HuH-7 (cell line): ENCODE data around the gene MAP3K2.
A peak's percentile ranks its signal among the peaks of the same experiment; 100 is the strongest.

Experiments
- DNase-seq: peaks from one replicate; pipeline ENCODE4 v3.0.0; 2011; ENCODE audit warnings: low spot score

The MAP3K2 gene

DNA sequence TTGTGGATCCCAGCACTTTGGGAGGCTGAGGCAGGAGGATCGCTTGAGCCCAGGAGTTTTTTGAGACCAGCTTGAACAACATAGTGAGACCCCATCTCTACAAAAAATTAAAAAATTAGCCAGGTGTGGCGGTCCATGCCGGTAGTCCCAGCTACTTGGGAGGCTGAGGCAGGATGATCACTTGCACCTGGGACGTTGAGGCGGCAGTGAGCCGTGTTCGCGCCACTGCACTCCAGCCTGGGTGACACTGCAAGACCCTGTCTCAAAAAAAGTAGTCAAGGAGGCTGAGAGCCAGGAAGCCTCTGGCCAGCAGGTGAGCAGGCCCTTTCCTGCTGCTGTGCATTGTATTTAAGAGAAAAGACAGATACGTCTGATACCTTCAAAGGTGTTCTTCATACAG, 19.3 kb upstream of the MAP3K2 start:
- no peak for DNase-seq

DNA sequence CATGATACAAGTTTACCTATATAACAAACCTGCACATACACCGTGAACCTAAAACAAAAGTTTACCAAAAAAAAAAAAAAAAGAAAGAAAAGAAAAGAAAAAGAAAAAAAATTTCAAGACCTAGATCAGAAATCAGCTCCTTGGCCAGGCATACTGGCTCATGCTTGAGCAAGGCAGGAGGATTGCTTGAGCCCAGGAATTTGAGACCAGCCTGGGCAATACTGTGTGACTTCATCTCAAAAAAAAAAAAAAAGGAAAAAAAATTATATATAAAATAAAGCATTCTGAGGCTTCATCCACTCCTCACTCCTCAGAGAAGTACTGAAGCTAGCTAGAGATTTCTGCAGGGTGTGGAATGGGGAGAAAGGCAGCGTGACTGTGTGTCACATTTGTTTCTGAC, 18.7 kb upstream of the MAP3K2 start:
- no peak for DNase-seq

DNA sequence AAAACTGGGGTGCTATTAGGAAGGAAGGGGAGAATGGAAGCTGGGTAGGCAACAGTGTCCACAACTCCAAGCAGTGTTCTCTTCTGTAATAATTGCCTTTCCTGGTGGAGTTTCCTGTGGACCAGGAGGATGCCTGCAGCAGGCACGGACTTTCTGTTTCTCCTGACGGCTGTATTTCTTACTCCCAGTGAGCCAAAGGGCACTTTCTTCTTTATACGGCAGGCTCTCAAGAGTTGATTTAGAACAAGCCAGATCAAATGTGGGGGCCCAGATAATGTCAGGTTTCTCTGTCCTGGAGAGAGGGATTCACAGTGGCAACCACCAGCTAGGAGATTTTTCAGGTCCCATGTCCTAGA, 17.5 kb upstream of the MAP3K2 start:
- no peak for DNase-seq

GRCh38 chr2:127404466-127405254, 16.9 kb upstream of the MAP3K2 start:
- DNase-seq: no peak

- no peak for DNase-seq
Measured at GRCh38 chr2:127403460-127403859, 15.7 kb upstream of the MAP3K2 start.

DNA sequence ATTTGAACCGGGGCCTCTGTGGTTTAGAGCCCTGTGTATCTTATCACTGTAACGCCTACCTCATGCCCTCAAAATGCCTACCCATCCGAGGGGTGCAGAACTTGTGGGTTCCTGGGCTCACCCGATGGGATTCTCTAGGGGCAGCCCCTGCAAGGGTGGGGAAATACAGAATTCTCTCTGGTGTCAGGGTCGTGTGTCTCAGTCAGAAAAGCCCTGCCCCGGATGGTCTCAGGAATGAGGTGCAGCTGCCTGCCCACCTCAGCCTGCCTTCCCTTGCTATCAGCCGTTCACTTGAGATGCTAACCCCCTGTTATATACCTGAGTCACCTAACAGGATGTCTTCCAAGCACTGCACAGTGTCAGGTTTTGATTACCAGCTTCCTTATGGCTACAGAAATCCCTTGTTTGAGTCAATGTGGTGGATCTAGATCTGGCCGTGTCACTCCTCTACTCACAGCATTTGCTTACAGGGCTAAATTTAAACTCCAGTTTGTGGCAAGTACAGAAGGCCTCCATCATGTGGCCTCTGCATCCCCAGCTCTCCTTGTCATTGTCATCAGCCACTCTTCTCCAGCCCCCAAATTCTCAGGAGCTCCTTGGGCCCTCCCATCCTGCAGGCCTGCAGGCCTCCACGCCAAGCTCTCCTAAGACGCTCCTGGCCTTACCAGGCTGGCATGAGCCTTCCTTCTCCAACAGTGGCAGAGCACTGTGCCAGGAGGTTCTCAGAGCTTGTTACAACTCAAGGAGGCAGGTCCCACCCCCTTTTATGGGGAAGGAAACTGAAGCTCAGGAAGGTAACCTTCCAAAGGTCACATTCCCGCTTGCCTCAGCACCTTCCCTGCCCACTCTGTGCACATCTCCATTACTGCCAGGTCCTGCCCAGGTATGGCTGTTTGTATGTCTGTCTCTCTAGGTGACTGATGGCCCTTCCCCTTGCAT, 14.3 kb upstream of the MAP3K2 start:
- no peak for DNase-seq

GRCh38 chr2:127400897-127401756, 13.4 kb upstream of the MAP3K2 start:
- DNase-seq: no peak

DNA sequence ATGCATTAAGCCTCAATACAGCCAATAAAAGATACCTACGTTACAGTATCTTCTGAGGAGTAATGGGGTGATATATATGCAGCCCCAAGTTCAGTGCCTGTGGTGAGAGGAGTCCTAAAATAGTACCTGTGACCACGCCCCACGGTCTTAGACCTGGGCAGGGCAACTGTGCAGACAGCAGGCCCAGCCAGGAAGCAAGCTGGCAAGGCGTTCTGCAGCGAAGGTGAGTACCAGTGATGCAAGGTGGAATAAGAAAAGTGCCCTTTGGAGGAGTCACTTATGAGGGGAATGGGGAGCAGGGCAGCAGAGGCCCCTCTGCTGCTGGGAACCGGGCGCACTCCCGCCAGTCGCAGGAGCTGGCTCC, 12.7 kb upstream of the MAP3K2 start:
- no peak for DNase-seq

DNA sequence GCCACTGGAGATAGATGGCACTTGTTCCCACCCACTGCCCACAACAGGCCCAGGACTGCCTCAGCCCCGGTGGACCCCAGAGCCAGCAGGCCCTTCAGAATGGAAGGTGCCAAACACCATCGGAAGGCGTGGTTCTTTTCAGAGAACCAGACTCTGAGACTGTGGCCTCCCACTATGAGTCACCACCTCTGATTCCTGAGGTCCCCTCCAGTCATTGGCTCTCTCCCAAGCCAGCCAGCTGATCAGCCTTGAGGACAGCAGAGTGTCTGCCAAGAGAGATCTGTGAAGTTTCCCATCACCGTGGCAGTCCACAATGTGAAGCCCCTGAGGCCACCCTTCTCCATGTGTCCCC, 10.4 kb upstream of the MAP3K2 start:
- DNase-seq: no peak

DNA sequence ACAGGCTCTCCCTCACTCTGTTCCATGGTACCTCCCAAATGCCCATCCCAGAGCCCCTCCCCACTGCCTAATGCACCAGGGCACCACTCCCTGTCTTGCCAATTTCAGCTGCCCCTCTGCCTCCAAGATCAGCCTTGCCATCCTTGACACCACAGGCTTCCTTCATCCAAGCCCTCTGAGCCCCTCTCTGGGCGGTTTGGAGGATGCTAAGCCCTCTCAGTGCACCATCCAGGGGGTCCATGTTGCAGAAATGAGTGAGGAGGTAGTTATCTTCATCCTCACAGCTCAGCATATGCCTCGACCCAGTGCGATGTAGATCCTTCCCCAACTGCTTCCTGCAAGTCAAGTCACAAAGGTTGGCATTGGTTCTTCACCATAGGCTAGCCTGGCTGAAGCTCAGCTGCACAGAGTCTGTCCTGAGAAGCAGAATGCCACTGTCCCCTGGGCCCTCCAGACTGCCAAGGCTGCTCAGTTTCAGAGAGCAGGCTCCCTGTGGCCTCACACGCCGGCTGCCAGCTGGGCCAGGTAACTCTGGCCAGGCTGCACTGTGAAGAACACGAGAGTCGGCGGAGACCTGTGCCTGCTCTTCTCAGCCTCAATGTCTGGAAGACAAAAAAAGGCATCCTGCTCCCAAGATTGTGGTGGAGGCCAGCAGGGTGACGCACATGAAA, 9.9 kb upstream of the MAP3K2 start:
- no peak for DNase-seq

DNA sequence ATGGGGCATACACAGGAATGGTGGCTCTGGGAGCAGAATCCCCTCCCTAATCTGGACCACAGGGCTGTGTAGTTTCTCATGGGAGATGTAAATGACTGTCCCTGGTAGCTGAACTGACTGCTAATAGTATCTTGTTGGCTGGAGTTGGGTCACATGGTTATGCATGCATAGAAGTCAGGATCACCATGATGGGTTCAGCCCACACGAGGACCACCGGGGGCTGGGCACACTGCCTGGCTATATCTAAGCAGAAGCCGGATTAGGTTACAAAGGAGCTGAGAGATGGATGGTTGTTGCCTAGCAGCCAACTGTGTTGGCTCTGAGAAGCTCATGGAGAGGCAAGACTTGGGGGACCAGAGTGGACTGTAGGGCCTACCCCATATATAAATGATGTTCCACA, 6.7 kb upstream of the MAP3K2 start:
- no peak for DNase-seq

- DNase-seq: no peak
Measured at GRCh38 chr2:127392828-127393578, 5.2 kb upstream of the MAP3K2 start.

DNA sequence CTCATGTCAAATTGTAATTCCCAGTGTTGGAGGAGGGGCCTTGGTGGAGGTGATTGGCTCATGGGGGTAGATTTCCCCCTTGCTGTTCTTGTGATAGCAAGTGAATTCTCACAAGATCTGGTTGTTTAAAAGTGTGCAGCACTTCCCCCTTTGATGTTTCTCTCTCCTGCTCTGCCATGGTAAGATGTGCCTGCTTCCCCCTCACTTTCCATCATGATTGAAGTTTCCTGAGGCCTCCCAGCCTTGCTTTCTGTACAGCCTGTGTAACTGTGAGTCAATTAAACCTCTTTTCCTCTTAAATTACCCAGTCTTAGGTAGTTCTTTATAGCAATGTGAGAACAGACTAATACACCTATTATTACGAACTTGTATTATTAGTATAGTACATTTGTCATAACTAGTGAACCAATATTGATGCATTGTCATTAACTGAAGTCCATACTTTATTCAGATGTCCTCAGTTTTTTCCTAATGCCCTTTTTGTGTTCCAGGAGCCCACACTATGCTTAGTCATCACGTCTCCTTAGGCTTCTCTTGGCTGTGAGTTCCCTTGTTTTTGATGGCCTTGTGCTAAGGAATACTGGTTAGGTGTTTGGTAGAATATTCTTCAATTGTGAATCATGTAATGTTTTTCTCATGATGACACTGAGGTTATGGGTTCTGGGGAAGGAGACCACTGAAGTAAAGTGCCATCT, 4.5 kb upstream of the MAP3K2 start:
- DNase-seq: no peak

- no peak for DNase-seq
Measured at GRCh38 chr2:127389778-127390435, 2.1 kb upstream of the MAP3K2 start.

DNA sequence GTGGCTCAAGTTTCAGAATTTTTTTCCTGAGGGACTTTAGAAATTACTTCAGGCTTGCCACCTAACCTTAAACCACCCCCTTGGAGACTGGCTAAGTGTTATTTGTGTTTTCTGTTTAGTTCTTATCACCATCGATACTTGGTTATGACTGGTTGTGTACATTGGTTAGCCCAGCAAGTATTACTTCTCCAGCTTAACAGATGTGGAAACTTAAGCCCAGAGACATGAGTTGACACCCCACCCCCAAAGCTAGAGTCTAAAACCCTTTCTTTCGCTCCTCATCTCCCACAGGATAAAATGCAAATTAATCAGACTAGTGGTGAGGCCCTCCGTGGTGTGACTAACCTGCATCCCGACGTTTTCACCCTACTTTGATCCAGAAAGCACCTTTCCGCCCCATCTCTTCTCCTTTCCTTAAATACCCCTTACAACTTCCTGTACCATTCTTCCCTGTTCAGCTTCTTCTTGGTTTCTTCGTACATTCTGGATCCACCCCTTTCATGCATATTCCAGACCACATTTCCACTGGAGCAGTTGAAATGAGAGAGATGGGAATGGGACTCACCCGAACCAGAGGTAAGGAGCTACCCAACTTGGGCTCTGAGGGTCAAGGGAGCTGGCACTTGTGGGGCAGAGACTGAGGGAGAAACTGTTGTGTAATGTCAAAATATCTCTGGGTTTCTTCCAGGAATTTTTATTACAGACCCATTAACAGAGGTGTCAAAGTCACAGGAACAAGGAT, 819 bp upstream of the MAP3K2 start:
- no peak for DNase-seq

DNA sequence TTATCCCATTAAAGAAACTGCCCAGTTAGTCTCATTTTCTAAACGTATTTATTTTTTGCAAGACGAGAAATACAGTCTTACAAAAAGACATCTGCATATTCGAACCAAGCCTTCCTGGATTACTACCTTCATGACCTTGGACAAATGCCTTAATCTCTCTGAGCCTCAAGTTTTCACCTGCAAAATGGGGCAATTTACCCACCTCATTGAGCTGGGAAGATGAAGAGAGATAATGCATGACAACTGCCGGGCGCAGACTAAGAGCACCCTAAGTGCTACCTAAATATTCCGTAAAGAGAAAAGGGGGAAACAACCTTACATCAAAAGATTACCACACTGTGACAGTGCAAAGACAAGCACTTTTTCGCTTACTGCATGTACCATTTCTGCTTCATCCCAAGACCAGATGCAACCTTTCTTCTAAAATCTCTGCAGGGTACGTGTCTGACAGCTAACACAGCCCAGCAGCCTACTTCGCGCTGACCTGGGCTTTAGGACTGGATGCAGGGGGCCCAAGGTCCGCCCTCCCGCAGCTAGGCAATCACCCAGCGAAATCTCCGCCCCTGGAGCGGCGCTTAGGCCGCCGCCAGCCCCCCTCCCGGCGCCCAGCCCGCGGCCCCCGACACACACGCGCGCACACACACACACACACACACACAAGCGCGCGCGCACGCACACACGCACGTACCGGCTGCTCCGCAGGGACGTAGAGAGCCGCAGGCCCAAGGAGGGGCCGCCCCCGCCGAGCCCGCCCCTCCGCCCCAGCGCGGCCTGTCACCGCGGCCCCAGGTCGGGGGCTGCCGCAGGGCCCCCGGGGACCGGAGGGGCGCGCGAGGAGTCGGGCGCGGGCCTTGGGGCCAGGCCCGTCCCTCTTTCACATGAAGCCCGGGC, 766 bp downstream of the MAP3K2 start:
- DNase-seq: peak; percentile 70

GRCh38 chr2:127386246-127386645, 1.5 kb downstream of the MAP3K2 start:
- no peak for DNase-seq

GRCh38 chr2:127384529-127384928, 3.2 kb downstream of the MAP3K2 start:
- DNase-seq: no peak
